ENCODE measurements around the gene SDCCAG8. TPM values are rescaled to one million over a fixed set of nuclear protein-coding genes. Genes with fewer than 3 reads are reported as not detected.

Gene SDCCAG8
- total RNA-seq, 2 donors from 2014 or later = 49.0 to 56.4 TPM

DNA sequence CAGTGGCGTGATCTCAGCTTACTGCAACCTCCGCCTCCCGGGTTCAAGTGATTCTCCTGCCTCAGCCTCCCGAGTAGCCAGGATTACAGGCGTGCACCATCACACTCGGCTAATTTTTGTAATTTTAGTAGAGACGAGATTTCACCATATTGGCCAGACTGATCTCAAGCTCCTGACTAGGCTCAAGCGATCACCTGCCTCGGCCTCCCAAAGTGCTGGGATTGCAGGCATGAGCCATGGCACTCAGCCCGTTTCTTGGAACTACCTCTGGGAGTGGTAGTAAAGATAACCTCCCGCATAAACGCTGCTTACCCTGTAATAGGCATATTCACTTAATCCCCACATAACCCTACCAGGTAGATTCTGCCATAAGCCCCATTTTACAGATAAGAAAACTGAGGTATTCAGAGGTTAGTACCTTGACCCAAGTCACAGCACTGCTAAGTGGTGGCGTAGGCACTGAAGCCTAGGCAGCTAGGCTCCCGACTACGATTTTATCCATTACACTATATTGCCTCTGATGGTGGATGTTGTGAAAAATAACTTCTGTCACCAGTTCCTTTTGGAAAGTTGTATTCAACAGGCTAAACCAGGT lies 143.8 kb downstream of the SDCCAG8 start:
- 95 to 98% methylated on average over 15 of the region's 15 CpGs for WGBS, 2 donors
- Histone ChIP-seq H3K36me3 (replicated peaks in 1 of 2; ENCODE audit: insufficient read depth in 1 of 2, low read depth in 2 of 2) (no peaks in the 10 kb centered on the region), H3K4me3 (no peak overlapping the region), H3K27me3 (no peaks in the 10 kb centered on the region), H3K4me1 (peaks cover 15% of the 10 kb centered on the region), H3K9me3 (no peaks in the 10 kb centered on the region), H3K27ac (no peak overlapping the region)
- DNase-seq (no peak), ATAC-seq (no peak)
- TF ChIP-seq POLR2A (IDR thresholded peaks at IDR 0.05) = no peak
- TF ChIP-seq, protein P1, sequence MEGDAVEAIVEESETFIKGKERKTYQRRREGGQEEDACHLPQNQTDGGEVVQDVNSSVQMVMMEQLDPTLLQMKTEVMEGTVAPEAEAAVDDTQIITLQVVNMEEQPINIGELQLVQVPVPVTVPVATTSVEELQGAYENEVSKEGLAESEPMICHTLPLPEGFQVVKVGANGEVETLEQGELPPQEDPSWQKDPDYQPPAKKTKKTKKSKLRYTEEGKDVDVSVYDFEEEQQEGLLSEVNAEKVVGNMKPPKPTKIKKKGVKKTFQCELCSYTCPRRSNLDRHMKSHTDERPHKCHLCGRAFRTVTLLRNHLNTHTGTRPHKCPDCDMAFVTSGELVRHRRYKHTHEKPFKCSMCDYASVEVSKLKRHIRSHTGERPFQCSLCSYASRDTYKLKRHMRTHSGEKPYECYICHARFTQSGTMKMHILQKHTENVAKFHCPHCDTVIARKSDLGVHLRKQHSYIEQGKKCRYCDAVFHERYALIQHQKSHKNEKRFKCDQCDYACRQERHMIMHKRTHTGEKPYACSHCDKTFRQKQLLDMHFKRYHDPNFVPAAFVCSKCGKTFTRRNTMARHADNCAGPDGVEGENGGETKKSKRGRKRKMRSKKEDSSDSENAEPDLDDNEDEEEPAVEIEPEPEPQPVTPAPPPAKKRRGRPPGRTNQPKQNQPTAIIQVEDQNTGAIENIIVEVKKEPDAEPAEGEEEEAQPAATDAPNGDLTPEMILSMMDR (IDR thresholded peaks at IDR 0.05) = no peak
- intact Hi-C loops (cut with DNase I) = no loop called here

- H3K4me3 ChIP-seq = no peak overlapping the region
- TF ChIP-seq, protein P1 (IDR thresholded peaks at IDR 0.05) = no peak
- TF ChIP-seq POLR2A (IDR thresholded peaks at IDR 0.05) = no peak
- H3K9me3 ChIP-seq = no peaks in the 10 kb centered on the region
- H3K27ac ChIP-seq = no peak overlapping the region
- no peaks in the 10 kb centered on the region for H3K27me3 ChIP-seq
- no peak for ATAC-seq
- WGBS, 2 donors = 95 to 96% methylated on average over 6 of the region's 6 CpGs
- intact Hi-C loops (cut with DNase I) = no loop called here
- no peak for DNase-seq
- H3K4me1 ChIP-seq = peaks cover under 1% of the 10 kb centered on the region
- no peaks in the 10 kb centered on the region for H3K36me3 ChIP-seq (replicated peaks in 1 of 2; ENCODE audit: insufficient read depth in 1 of 2, low read depth in 2 of 2)
These were observed 147.0 kb downstream of the SDCCAG8 start for GRCh38 chr1:243402868-243403267.

DNA sequence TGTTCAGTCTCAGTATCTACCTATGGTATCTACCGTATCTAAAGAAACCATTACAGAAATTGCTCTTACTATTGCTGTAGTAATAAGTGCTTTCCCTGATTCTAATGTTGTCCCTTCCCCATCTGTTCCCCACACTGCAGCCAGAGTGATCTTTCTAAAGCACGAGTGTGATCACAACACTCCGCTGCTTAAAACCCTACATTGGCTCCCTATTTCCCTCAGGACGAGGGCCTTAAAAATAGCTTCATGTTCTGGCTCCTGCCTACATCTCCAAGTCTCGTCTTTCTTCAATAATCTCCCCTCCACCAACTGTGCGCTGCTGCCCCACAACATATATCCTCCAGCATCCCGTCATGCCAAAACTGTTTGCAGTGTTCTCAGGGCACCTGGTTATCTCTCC lies 150.6 kb downstream of the SDCCAG8 start:
- Histone ChIP-seq H3K4me3 (no peak overlapping the region), H3K36me3 (replicated peaks in 1 of 2; ENCODE audit: insufficient read depth in 1 of 2, low read depth in 2 of 2) (no peaks in the 10 kb centered on the region), H3K4me1 (no peaks in the 10 kb centered on the region), H3K27ac (no peak overlapping the region), H3K9me3 (no peaks in the 10 kb centered on the region), H3K27me3 (no peaks in the 10 kb centered on the region)
- ATAC-seq (no peak), DNase-seq (no peak)
- intact Hi-C loops (cut with DNase I) = no loop called here
- TF ChIP-seq, protein P1 (IDR thresholded peaks at IDR 0.05) = no peak
- no peak for TF ChIP-seq POLR2A (IDR thresholded peaks at IDR 0.05)
- WGBS, 2 donors = 93 to 94% methylated on average over 7 of the region's 7 CpGs

- H3K27ac ChIP-seq = no peak overlapping the region
- no peaks in the 10 kb centered on the region for H3K27me3 ChIP-seq
- WGBS, 2 donors = 67 to 75% methylated on average over 3 of the region's 3 CpGs
- TF ChIP-seq, protein P1 (IDR thresholded peaks at IDR 0.05) = no peak
- no peak for TF ChIP-seq POLR2A (IDR thresholded peaks at IDR 0.05)
- no peaks in the 10 kb centered on the region for H3K4me1 ChIP-seq
- intact Hi-C loops (cut with DNase I) = no loop called here
- DNase-seq (no peak), ATAC-seq (no peak)
- H3K4me3 ChIP-seq = no peak overlapping the region
- H3K36me3 ChIP-seq (replicated peaks in 1 of 2; ENCODE audit: insufficient read depth in 1 of 2, low read depth in 2 of 2) = no peaks in the 10 kb centered on the region
- no peaks in the 10 kb centered on the region for H3K9me3 ChIP-seq
These were observed 151.6 kb downstream of the SDCCAG8 start for GRCh38 chr1:243407284-243408018.

DNA sequence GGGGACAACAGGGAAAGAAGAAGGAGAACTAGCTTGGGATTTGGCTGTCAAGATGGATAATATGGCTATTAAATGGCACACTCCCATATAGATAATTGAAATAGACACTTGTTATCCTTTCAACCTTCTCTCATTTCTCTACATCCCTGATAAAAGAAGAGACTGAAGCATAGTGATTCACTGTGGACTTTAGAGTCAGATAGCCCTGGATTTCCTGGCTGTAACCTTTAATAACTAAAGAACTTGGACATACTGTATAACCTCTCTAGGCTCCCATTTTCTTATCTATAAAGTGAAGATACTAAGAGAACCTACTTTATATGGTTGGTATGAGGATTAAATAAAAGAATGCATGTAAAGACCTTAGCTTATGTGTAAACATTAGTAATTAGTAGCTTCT lies 152.6 kb downstream of the SDCCAG8 start:
- ATAC-seq (no peak), DNase-seq (no peak)
- intact Hi-C loops (cut with DNase I) = no loop called here
- Histone ChIP-seq H3K4me3 (no peak overlapping the region), H3K36me3 (replicated peaks in 1 of 2; ENCODE audit: insufficient read depth in 1 of 2, low read depth in 2 of 2) (no peaks in the 10 kb centered on the region), H3K4me1 (no peaks in the 10 kb centered on the region), H3K27me3 (no peaks in the 10 kb centered on the region), H3K9me3 (no peaks in the 10 kb centered on the region), H3K27ac (no peak overlapping the region)
- TF ChIP-seq, protein P1 (IDR thresholded peaks at IDR 0.05) = no peak
- TF ChIP-seq POLR2A (IDR thresholded peaks at IDR 0.05) = no peak

Data from body of pancreas (tissue), 4 donors.